ENCODE data around the gene SLC25A10. TPM values are rescaled to one million over a fixed set of nuclear protein-coding genes. Genes with fewer than 3 reads are reported as not detected.

The SLC25A10 gene
- total RNA-seq (2022; extraction: Qiagen RNA extraction), result 26.6 to 46.9 TPM (median 43.3 TPM) in 5 replicates

GRCh38 chr17:81711814-81712467 lies at the start of gene SLC25A10:
TSS of gene SLC25A10 (plus strand) at chr17:81712284. CDS start at chr17:81712427, 143 bp downstream.

GRCh38 chr17:81666342-81667191 lies 45.5 kb upstream of the SLC25A10 start, which contains the start of the genes CCDC137 and OXLD1:
TSS of gene CCDC137 (plus strand) at chr17:81666737. CDS start at chr17:81666767, 30 bp downstream.
TSS of gene OXLD1 (minus strand) at chr17:81666605. CDS start at chr17:81666577, 28 bp downstream.

GRCh38 chr17:81683584-81684441 lies 28.3 kb upstream of the SLC25A10 start, which contains the start of the genes ARL16 and HGS:
TSS of gene ARL16 (minus strand) at chr17:81683797. CDS start at chr17:81683753, 44 bp downstream.
TSS of gene HGS (plus strand) at chr17:81684011. CDS start at chr17:81684067, 56 bp downstream.

GRCh38 chr17:81702934-81703746 lies 8.9 kb upstream of the SLC25A10 start, which contains the start of gene MRPL12:
TSS of gene MRPL12 (plus strand) at chr17:81703367. CDS start at chr17:81703502, 135 bp downstream.

Other genes with a start within 250 kb of the SLC25A10 start
- gene ACTG1, start 199.5 kb upstream of the SLC25A10 start, total RNA-seq (2022; extraction: Qiagen RNA extraction), result 4,866 to 7,505 TPM (median 5,499 TPM) in 5 replicates
- gene FSCN2, start 183.9 kb upstream of the SLC25A10 start, total RNA-seq (2022; extraction: Qiagen RNA extraction), result 0.86 to 1.6 TPM (median 1.3 TPM) in 5 replicates
- gene FAAP100, start 159.9 kb upstream of the SLC25A10 start, total RNA-seq (2022; extraction: Qiagen RNA extraction), result 18.3 to 26.8 TPM (median 23.8 TPM) in 5 replicates
- 89.6 to 96.7 TPM (median 94.0 TPM) in 5 replicates for gene NPLOC4, start 75.2 kb upstream of the SLC25A10 start, total RNA-seq (2022; extraction: Qiagen RNA extraction)
- 3.5 to 5.8 TPM (median 5.0 TPM) in 5 replicates for gene TSPAN10, start 75.1 kb upstream of the SLC25A10 start, total RNA-seq (2022; extraction: Qiagen RNA extraction)
- 1.5 to 2.8 TPM (median 2.4 TPM) in 5 replicates for gene PDE6G, start 55.7 kb upstream of the SLC25A10 start, total RNA-seq (2022; extraction: Qiagen RNA extraction)
- 31.9 to 66.1 TPM (median 60.6 TPM) in 5 replicates for gene OXLD1, start 45.7 kb upstream of the SLC25A10 start, total RNA-seq (2022; extraction: Qiagen RNA extraction)
- 58.3 to 69.6 TPM (median 60.1 TPM) in 5 replicates for gene CCDC137, start 45.5 kb upstream of the SLC25A10 start, total RNA-seq (2022; extraction: Qiagen RNA extraction)
- 44.8 to 49.2 TPM (median 48.3 TPM) in 5 replicates for gene ARL16, start 28.5 kb upstream of the SLC25A10 start, total RNA-seq (2022; extraction: Qiagen RNA extraction)
- gene HGS, start 28.3 kb upstream of the SLC25A10 start, total RNA-seq (2022; extraction: Qiagen RNA extraction), result 127 to 207 TPM (median 193 TPM) in 5 replicates
- gene MRPL12, start 8.9 kb upstream of the SLC25A10 start, total RNA-seq (2022; extraction: Qiagen RNA extraction), result 223 to 334 TPM (median 303 TPM) in 5 replicates
- gene GCGR, start 91.9 kb downstream of the SLC25A10 start, total RNA-seq (2022; extraction: Qiagen RNA extraction), result 0.14 to 0.55 TPM (median 0.34 TPM) in 5 replicates
- gene MCRIP1, start 121.0 kb downstream of the SLC25A10 start, total RNA-seq (2022; extraction: Qiagen RNA extraction), result 79.5 to 107 TPM (median 101 TPM) in 5 replicates
- gene PPP1R27, start 122.8 kb downstream of the SLC25A10 start, total RNA-seq (2022; extraction: Qiagen RNA extraction), result 0.08 to 0.35 TPM (median 0.18 TPM) in 5 replicates
- 673 to 727 TPM (median 692 TPM) in 5 replicates for gene P4HB, start 148.3 kb downstream of the SLC25A10 start, total RNA-seq (2022; extraction: Qiagen RNA extraction)
- gene ARHGDIA, start 159.1 kb downstream of the SLC25A10 start, total RNA-seq (2022; extraction: Qiagen RNA extraction), result 592 to 701 TPM (median 654 TPM) in 5 replicates
- gene ALYREF, start 179.3 kb downstream of the SLC25A10 start, total RNA-seq (2022; extraction: Qiagen RNA extraction), result 167 to 248 TPM (median 232 TPM) in 5 replicates
- 185 to 310 TPM (median 289 TPM) in 5 replicates for gene ANAPC11, start 179.4 kb downstream of the SLC25A10 start, total RNA-seq (2022; extraction: Qiagen RNA extraction)
- gene NPB, start 190.0 kb downstream of the SLC25A10 start, total RNA-seq (2022; extraction: Qiagen RNA extraction), result 0.33 to 0.67 TPM (median 0.49 TPM) in 5 replicates
- 14.1 to 18.1 TPM (median 16.6 TPM) in 5 replicates for gene PCYT2, start 199.1 kb downstream of the SLC25A10 start, total RNA-seq (2022; extraction: Qiagen RNA extraction)
- 27.2 to 45.6 TPM (median 41.6 TPM) in 5 replicates for gene SIRT7, start 205.9 kb downstream of the SLC25A10 start, total RNA-seq (2022; extraction: Qiagen RNA extraction)
- 23.3 to 32.3 TPM (median 28.5 TPM) in 5 replicates for gene MAFG, start 215.5 kb downstream of the SLC25A10 start, total RNA-seq (2022; extraction: Qiagen RNA extraction)
- 68.3 to 88.4 TPM (median 85.4 TPM) in 5 replicates for gene PYCR1, start 225.0 kb downstream of the SLC25A10 start, total RNA-seq (2022; extraction: Qiagen RNA extraction)
- gene MYADML2, start 234.9 kb downstream of the SLC25A10 start, total RNA-seq (2022; extraction: Qiagen RNA extraction), result not detected in 5 replicates
- 0.18 to 0.55 TPM (median 0.34 TPM) in 5 replicates for gene NOTUM, start 248.9 kb downstream of the SLC25A10 start, total RNA-seq (2022; extraction: Qiagen RNA extraction)

All from A549 treated with AZD2906 at 1 μM for 4 hours (cell line).